Loucy (cell line): ENCODE measurements around the gene SLC34A3.

ENCODE experiments used
- EZH2phosphoT487 ChIP-seq: fragments of 200-600 bp; IDR thresholded peaks from 2 replicates; pipeline ENCODE4 v1.6.1; 2018; ENCODE audit warnings: antibody characterized with exemption, mild to moderate bottlenecking, moderate library complexity, borderline replicate concordance
- TF ChIP-seq, protein P1 (sequence below): fragments of 200-600 bp; sonication (generic); conservative IDR thresholded peaks from 2 replicates; pipeline ENCODE4 v1.5.1; 2014; ENCODE audit warnings: mild to moderate bottlenecking, antibody characterized with exemption, low read length

GRCh38 chr9:137254624-137255447 lies 24.1 kb downstream of the SLC34A3 start, which contains the start of gene NELFB:
- TF ChIP-seq, protein P1, sequence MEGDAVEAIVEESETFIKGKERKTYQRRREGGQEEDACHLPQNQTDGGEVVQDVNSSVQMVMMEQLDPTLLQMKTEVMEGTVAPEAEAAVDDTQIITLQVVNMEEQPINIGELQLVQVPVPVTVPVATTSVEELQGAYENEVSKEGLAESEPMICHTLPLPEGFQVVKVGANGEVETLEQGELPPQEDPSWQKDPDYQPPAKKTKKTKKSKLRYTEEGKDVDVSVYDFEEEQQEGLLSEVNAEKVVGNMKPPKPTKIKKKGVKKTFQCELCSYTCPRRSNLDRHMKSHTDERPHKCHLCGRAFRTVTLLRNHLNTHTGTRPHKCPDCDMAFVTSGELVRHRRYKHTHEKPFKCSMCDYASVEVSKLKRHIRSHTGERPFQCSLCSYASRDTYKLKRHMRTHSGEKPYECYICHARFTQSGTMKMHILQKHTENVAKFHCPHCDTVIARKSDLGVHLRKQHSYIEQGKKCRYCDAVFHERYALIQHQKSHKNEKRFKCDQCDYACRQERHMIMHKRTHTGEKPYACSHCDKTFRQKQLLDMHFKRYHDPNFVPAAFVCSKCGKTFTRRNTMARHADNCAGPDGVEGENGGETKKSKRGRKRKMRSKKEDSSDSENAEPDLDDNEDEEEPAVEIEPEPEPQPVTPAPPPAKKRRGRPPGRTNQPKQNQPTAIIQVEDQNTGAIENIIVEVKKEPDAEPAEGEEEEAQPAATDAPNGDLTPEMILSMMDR, result no peak
- no peak for TF ChIP-seq EZH2phosphoT487
